GM23248 (cell line): ENCODE measurements around the gene NUBP1.

Experiments used
- EZH2 ChIP-seq: fragments of 200-600 bp; sonication (generic); IDR thresholded peaks from 2 replicates; pipeline ENCODE4 v1.6.1; 2018; ENCODE audit warnings: antibody characterized with exemption, mild to moderate bottlenecking; ENCODE audit not compliant: insufficient read depth, poor library complexity, severe bottlenecking
- EZH2phosphoT487 ChIP-seq: fragments of 200-600 bp; sonication (generic); IDR thresholded peaks from 2 replicates; pipeline ENCODE4 v1.6.1; 2018; ENCODE audit warnings: antibody characterized with exemption, moderate library complexity, mild to moderate bottlenecking, low read depth; ENCODE audit not compliant: insufficient read depth

- TF ChIP-seq EZH2phosphoT487 = no peak
- TF ChIP-seq EZH2 = no peak
Measured at GRCh38 chr16:10740845-10741208, 2.8 kb upstream of the NUBP1 start.
